ENCODE results near the gene ZNF219.

Gene ZNF219

GRCh38 chr14:21069388-21070082, 28.9 kb downstream of the ZNF219 start:
- CTCF ChIA-PET = interaction anchor here (0.8 to 6.2 kb wide), 17 partner anchors 10 to 55 kb away, joined by 3 to 160 read pairs (median 23); partner anchors contain the start of genes RNASE8 and TMEM253
- under 1% methylated on average over 26 of the region's 40 CpGs for WGBS (ENCODE audit: insufficient coverage)

GRCh38 chr14:21068521-21069387, 29.7 kb downstream of the ZNF219 start:
- H3K9me3 ChIP-seq (ENCODE audit: control extremely low read depth in 1 of 5, control insufficient read depth in 4 of 5, insufficient read depth in 2 of 5, low read depth in 1 of 5, low read length in 4 of 5) = no peaks in the 10 kb centered on the region
- H3K36me3 ChIP-seq (ENCODE audit: control insufficient read depth in 4 of 4, insufficient read depth in 4 of 4, low read length in 3 of 4) = peaks cover 0 to 3% (median 2%) of the 10 kb centered on the region in 4 experiments
- H3K27me3 ChIP-seq (replicated peaks in 2 of 5; ENCODE audit: control insufficient read depth in 4 of 5, insufficient read depth in 5 of 5, low read length in 4 of 5) = peaks cover 0 to 15% (median 6%) of the 10 kb centered on the region in 5 experiments
- ChIA-PET POLR2A (interaction anchor here (0.8 to 1.5 kb wide), 4 partner anchors 18 to 36 kb away, joined by 3 to 14 read pairs (median 4); no protein-coding TSS in a partner anchor), CTCF (interaction anchor here (0.6 to 4.8 kb wide), 28 partner anchors 8 to 98 kb away, joined by 3 to 160 read pairs (median 4); partner anchors contain the start of genes RNASE8 and TMEM253)
- H3K27ac ChIP-seq (ENCODE audit: insufficient read depth in 1 of 2, low read depth in 1 of 2, low read length in 2 of 2, poor library complexity in 1 of 2, severe bottlenecking in 2 of 2) = no peak overlapping the region
- peak overlapping the region in 6 of 7 experiments; percentile 5 to 88 (median 73) for H3K4me3 ChIP-seq (ENCODE audit: control insufficient read depth in 1 of 7, extremely low read depth in 1 of 7, insufficient read depth in 4 of 7, low read depth in 2 of 7, low read length in 6 of 7)
- H3K4me1 ChIP-seq (ENCODE audit: control extremely low read depth in 1 of 4, control insufficient read depth in 4 of 4, insufficient read depth in 4 of 4, low read length in 3 of 4) = peaks cover 8 to 45% (median 42%) of the 10 kb centered on the region in 4 experiments
- peak; percentile 72 to 86 (median 85) for DNase-seq
- WGBS (ENCODE audit: insufficient coverage) = under 1% methylated on average over 37 of the region's 45 CpGs

More at GRCh38 chr14:21069388-21070082, 28.9 kb downstream of the ZNF219 start:
- H3K9me3 ChIP-seq (ENCODE audit: control extremely low read depth in 1 of 5, control insufficient read depth in 4 of 5, insufficient read depth in 2 of 5, low read depth in 1 of 5, low read length in 4 of 5) = no peaks in the 10 kb centered on the region
- DNase-seq = peak in 1 of 3 donors; percentile 26
- peaks cover 8 to 45% (median 42%) of the 10 kb centered on the region in 4 experiments for H3K4me1 ChIP-seq (ENCODE audit: control extremely low read depth in 1 of 4, control insufficient read depth in 4 of 4, insufficient read depth in 4 of 4, low read length in 3 of 4)
- peak overlapping the region in 6 of 7 experiments; percentile 62 to 88 (median 75) for H3K4me3 ChIP-seq (ENCODE audit: control insufficient read depth in 1 of 7, extremely low read depth in 1 of 7, insufficient read depth in 4 of 7, low read depth in 2 of 7, low read length in 6 of 7)
- no peak overlapping the region for H3K27ac ChIP-seq (ENCODE audit: insufficient read depth in 1 of 2, low read depth in 1 of 2, low read length in 2 of 2, poor library complexity in 1 of 2, severe bottlenecking in 2 of 2)
- H3K27me3 ChIP-seq (replicated peaks in 2 of 5; ENCODE audit: control insufficient read depth in 4 of 5, insufficient read depth in 5 of 5, low read length in 4 of 5) = peaks cover 0 to 15% (median 6%) of the 10 kb centered on the region in 5 experiments
- H3K36me3 ChIP-seq (ENCODE audit: control insufficient read depth in 4 of 4, insufficient read depth in 4 of 4, low read length in 3 of 4) = peaks cover 0 to 10% (median 5%) of the 10 kb centered on the region in 4 experiments
- POLR2A ChIA-PET = interaction anchor here (1.0 to 1.9 kb wide), 3 partner anchors 18 to 34 kb away, joined by 4 to 10 read pairs (median 5); no protein-coding TSS in a partner anchor

- CTCF ChIA-PET = interaction anchor here (1.0 to 4.8 kb wide), 18 partner anchors 10 to 96 kb away, joined by 3 to 160 read pairs (median 8); partner anchors contain the start of genes RNASE8 and TMEM253
- H3K4me1 ChIP-seq (ENCODE audit: control extremely low read depth in 1 of 4, control insufficient read depth in 4 of 4, insufficient read depth in 4 of 4, low read length in 3 of 4) = peaks cover 6 to 33% (median 32%) of the 10 kb centered on the region in 4 experiments
- 95% methylated on average over 2 of the region's 7 CpGs for WGBS (ENCODE audit: insufficient coverage)
- H3K27ac ChIP-seq (ENCODE audit: insufficient read depth in 1 of 2, low read depth in 1 of 2, low read length in 2 of 2, poor library complexity in 1 of 2, severe bottlenecking in 2 of 2) = no peak overlapping the region
- no peak overlapping the region for H3K4me3 ChIP-seq (ENCODE audit: control insufficient read depth in 1 of 7, extremely low read depth in 1 of 7, insufficient read depth in 4 of 7, low read depth in 2 of 7, low read length in 6 of 7)
- peak in 2 of 3 donors; percentile 44 to 46 for DNase-seq
- H3K36me3 ChIP-seq (ENCODE audit: control insufficient read depth in 4 of 4, insufficient read depth in 4 of 4, low read length in 3 of 4) = no peaks in the 10 kb centered on the region
- peaks cover 0 to 15% (median 8%) of the 10 kb centered on the region in 5 experiments for H3K27me3 ChIP-seq (replicated peaks in 2 of 5; ENCODE audit: control insufficient read depth in 4 of 5, insufficient read depth in 5 of 5, low read length in 4 of 5)
- POLR2A ChIA-PET = no interaction called here
- no peaks in the 10 kb centered on the region for H3K9me3 ChIP-seq (ENCODE audit: control extremely low read depth in 1 of 5, control insufficient read depth in 4 of 5, insufficient read depth in 2 of 5, low read depth in 1 of 5, low read length in 4 of 5)
Measured at GRCh38 chr14:21066882-21067502, 31.5 kb downstream of the ZNF219 start.

- Histone ChIP-seq H3K27me3 (replicated peaks in 2 of 5; ENCODE audit: control insufficient read depth in 4 of 5, insufficient read depth in 5 of 5, low read length in 4 of 5) (peaks cover 0 to 4% (median 1%) of the 10 kb centered on the region in 5 experiments), H3K4me3 (ENCODE audit: control insufficient read depth in 1 of 7, extremely low read depth in 1 of 7, insufficient read depth in 4 of 7, low read depth in 2 of 7, low read length in 6 of 7) (no peak overlapping the region), H3K36me3 (ENCODE audit: control insufficient read depth in 4 of 4, insufficient read depth in 4 of 4, low read length in 3 of 4) (no peaks in the 10 kb centered on the region), H3K27ac (ENCODE audit: insufficient read depth in 1 of 2, low read depth in 1 of 2, low read length in 2 of 2, poor library complexity in 1 of 2, severe bottlenecking in 2 of 2) (no peak overlapping the region), H3K4me1 (ENCODE audit: control extremely low read depth in 1 of 4, control insufficient read depth in 4 of 4, insufficient read depth in 4 of 4, low read length in 3 of 4) (peaks cover under 1 to 2% (median under 1%) of the 10 kb centered on the region in 4 experiments), H3K9me3 (ENCODE audit: control extremely low read depth in 1 of 5, control insufficient read depth in 4 of 5, insufficient read depth in 2 of 5, low read depth in 1 of 5, low read length in 4 of 5) (no peaks in the 10 kb centered on the region)
- ChIA-PET CTCF (interaction anchor here (0.8 to 3.2 kb wide), 8 partner anchors 13 to 49 kb away, joined by 3 to 12 read pairs (median 4); partner anchors contain the start of gene TMEM253), POLR2A (no interaction called here)
- WGBS (ENCODE audit: insufficient coverage) = 97% methylated on average over 3 of the region's 3 CpGs
- DNase-seq = no peak
Measured at GRCh38 chr14:21063479-21063878, 35.0 kb downstream of the ZNF219 start.

GRCh38 chr14:21061347-21061668, 37.1 kb downstream of the ZNF219 start:
- Histone ChIP-seq H3K36me3 (ENCODE audit: control insufficient read depth in 4 of 4, insufficient read depth in 4 of 4, low read length in 3 of 4) (no peaks in the 10 kb centered on the region), H3K4me1 (ENCODE audit: control extremely low read depth in 1 of 4, control insufficient read depth in 4 of 4, insufficient read depth in 4 of 4, low read length in 3 of 4) (no peaks in the 10 kb centered on the region), H3K27me3 (replicated peaks in 2 of 5; ENCODE audit: control insufficient read depth in 4 of 5, insufficient read depth in 5 of 5, low read length in 4 of 5) (peaks cover 0 to 4% (median 0%) of the 10 kb centered on the region in 5 experiments), H3K27ac (ENCODE audit: insufficient read depth in 1 of 2, low read depth in 1 of 2, low read length in 2 of 2, poor library complexity in 1 of 2, severe bottlenecking in 2 of 2) (no peak overlapping the region), H3K4me3 (ENCODE audit: control insufficient read depth in 1 of 7, extremely low read depth in 1 of 7, insufficient read depth in 4 of 7, low read depth in 2 of 7, low read length in 6 of 7) (no peak overlapping the region), H3K9me3 (ENCODE audit: control extremely low read depth in 1 of 5, control insufficient read depth in 4 of 5, insufficient read depth in 2 of 5, low read depth in 1 of 5, low read length in 4 of 5) (no peaks in the 10 kb centered on the region)
- ChIA-PET CTCF (interaction anchor here (1.0 to 3.2 kb wide), 9 partner anchors 10 to 63 kb away, joined by 3 to 15 read pairs (median 4); no protein-coding TSS in a partner anchor), POLR2A (interaction anchor here (0.5 kb wide), 1 partner anchor 54 kb away, joined by 5 read pairs; no protein-coding TSS in a partner anchor)
- WGBS (ENCODE audit: insufficient coverage) = 100% methylated on average over 2 of the region's 3 CpGs
- no peak for DNase-seq

- Histone ChIP-seq H3K36me3 (ENCODE audit: control insufficient read depth in 4 of 4, insufficient read depth in 4 of 4, low read length in 3 of 4) (no peaks in the 10 kb centered on the region), H3K27ac (ENCODE audit: insufficient read depth in 1 of 2, low read depth in 1 of 2, low read length in 2 of 2, poor library complexity in 1 of 2, severe bottlenecking in 2 of 2) (no peak overlapping the region), H3K4me3 (ENCODE audit: control insufficient read depth in 1 of 7, extremely low read depth in 1 of 7, insufficient read depth in 4 of 7, low read depth in 2 of 7, low read length in 6 of 7) (no peak overlapping the region), H3K27me3 (replicated peaks in 2 of 5; ENCODE audit: control insufficient read depth in 4 of 5, insufficient read depth in 5 of 5, low read length in 4 of 5) (peaks cover 0 to 4% (median 0%) of the 10 kb centered on the region in 5 experiments), H3K9me3 (ENCODE audit: control extremely low read depth in 1 of 5, control insufficient read depth in 4 of 5, insufficient read depth in 2 of 5, low read depth in 1 of 5, low read length in 4 of 5) (no peaks in the 10 kb centered on the region), H3K4me1 (ENCODE audit: control extremely low read depth in 1 of 4, control insufficient read depth in 4 of 4, insufficient read depth in 4 of 4, low read length in 3 of 4) (no peaks in the 10 kb centered on the region)
- POLR2A ChIA-PET = no interaction called here
- CTCF ChIA-PET = interaction anchor here (1.0 to 3.2 kb wide), 8 partner anchors 9 to 64 kb away, joined by 3 to 15 read pairs (median 5); no protein-coding TSS in a partner anchor
- 86% methylated on average over 11 of the region's 13 CpGs for WGBS (ENCODE audit: insufficient coverage)
- DNase-seq = no peak
Measured at GRCh38 chr14:21060614-21061346, 37.7 kb downstream of the ZNF219 start.
